VCaP (cell line): ENCODE results near the gene SNTG2.

ENCODE experiments used
- H3K27ac ChIP-seq: fragments of 450-650 bp; 2 replicates; pipeline ENCODE4 v1.5.1; 2017
- CTCF ChIP-seq: fragments of 450-650 bp; conservative IDR thresholded peaks from 2 replicates; pipeline ENCODE4 v1.5.1; 2017; ENCODE audit warnings: mild to moderate bottlenecking, moderate library complexity

Gene SNTG2

GRCh38 chr2:1020206-1020605 is 69.6 kb downstream of the SNTG2 start:
- no peak overlapping the region for H3K27ac ChIP-seq
- no peak for TF ChIP-seq CTCF

GRCh38 chr2:1022178-1022577 is 71.5 kb downstream of the SNTG2 start:
- no peak overlapping the region for H3K27ac ChIP-seq

GRCh38 chr2:1024981-1025380 is 74.3 kb downstream of the SNTG2 start:
- no peak for TF ChIP-seq CTCF

More at GRCh38 chr2:1022178-1022577, 71.5 kb downstream of the SNTG2 start:
- TF ChIP-seq CTCF = no peak

GRCh38 chr2:1026141-1026540 is 75.5 kb downstream of the SNTG2 start:
- H3K27ac ChIP-seq = no peak overlapping the region
- no peak for TF ChIP-seq CTCF

More at GRCh38 chr2:1024981-1025380, 74.3 kb downstream of the SNTG2 start:
- no peak overlapping the region for H3K27ac ChIP-seq

- H3K27ac ChIP-seq = no peak overlapping the region
- TF ChIP-seq CTCF = no peak
Measured at GRCh38 chr2:1028831-1029230, 78.2 kb downstream of the SNTG2 start.

- no peak overlapping the region for H3K27ac ChIP-seq
- no peak for TF ChIP-seq CTCF
Measured at GRCh38 chr2:1032030-1032429, 81.4 kb downstream of the SNTG2 start.

GRCh38 chr2:1033069-1033468 is 82.4 kb downstream of the SNTG2 start:
- H3K27ac ChIP-seq = no peak overlapping the region
- no peak for TF ChIP-seq CTCF

- H3K27ac ChIP-seq = no peak overlapping the region
- no peak for TF ChIP-seq CTCF
Measured at GRCh38 chr2:1037066-1037465, 86.4 kb downstream of the SNTG2 start.
